A673 (cell line): ENCODE data around the gene LYPD8. TPM values are rescaled to one million over a fixed set of nuclear protein-coding genes. Genes with fewer than 3 reads are reported as not detected.

ENCODE experiments used
- BruUV-seq: library from RNA; stranded (reverse); fragments of 400-500 nt; replicated peaks from 2 replicates; lab custom pipeline; 2021; lab: Mats Ljungman, UMichigan
- CTCF ChIA-PET: fragments of 300-600 bp; sonication (Branson Sonifier 250); formaldehyde crosslinking; loops from one replicate; lab custom pipeline; 2022; ENCODE audit warnings: antibody characterized with exemption; lab: Charles Lee
- POLR2A ChIA-PET: fragments of 300-600 bp; sonication (Branson Sonifier 250); formaldehyde crosslinking; loops from one replicate; lab custom pipeline; 2022; ENCODE audit warnings: antibody characterized with exemption; ENCODE audit not compliant: low non-redundant PET; lab: Charles Lee
- DNase-seq: peaks from one replicate; pipeline ENCODE4 v3.0.0-alpha.2; 2015; ENCODE audit warnings: low spot score
- H3K27ac ChIP-seq: fragments of 200-600 bp; sonication (generic); 2 replicates; pipeline ENCODE4 v1.5.1; 2016; ENCODE audit warnings: mixed run types, low read depth, mild to moderate bottlenecking, mixed read lengths, antibody characterized with exemption, low read length; ENCODE audit not compliant: poor library complexity, severe bottlenecking
- H3K27me3 ChIP-seq: fragments of 200-600 bp; sonication (generic); replicated peaks from 2 replicates; pipeline ENCODE4 v1.6.1; 2017; ENCODE audit warnings: mixed run types, low read depth, mild to moderate bottlenecking, mixed read lengths, antibody characterized with exemption, low read length; ENCODE audit not compliant: insufficient read depth, poor library complexity
- H3K36me3 ChIP-seq: fragments of 200-600 bp; sonication (generic); 2 replicates; pipeline ENCODE4 v1.6.1; 2016; ENCODE audit warnings: mixed run types, mild to moderate bottlenecking, mixed read lengths, antibody characterized with exemption, low read length; ENCODE audit not compliant: insufficient read depth, poor library complexity, severe bottlenecking
- H3K4me1 ChIP-seq: fragments of 200-600 bp; sonication (generic); 2 replicates; pipeline ENCODE4 v1.6.1; 2017; ENCODE audit warnings: mixed run types, mild to moderate bottlenecking, mixed read lengths, antibody characterized with exemption, low read length; ENCODE audit not compliant: insufficient read depth, poor library complexity, severe bottlenecking
- H3K4me3 ChIP-seq: fragments of 200-600 bp; sonication (generic); 2 replicates; pipeline ENCODE4 v1.5.1; 2016; ENCODE audit warnings: low read depth, mixed run types, mild to moderate bottlenecking, mixed read lengths, low read length; ENCODE audit not compliant: poor library complexity, severe bottlenecking
- H3K9me3 ChIP-seq: fragments of 200-600 bp; sonication (generic); 2 replicates; pipeline ENCODE4 v1.6.1; 2016; ENCODE audit warnings: mixed run types, low read depth, mild to moderate bottlenecking, mixed read lengths, antibody characterized with exemption, low read length; ENCODE audit not compliant: poor library complexity, severe bottlenecking
- EZH2 ChIP-seq: fragments of 200-600 bp; sonication (generic); IDR thresholded peaks from 2 replicates; pipeline ENCODE4 v1.6.1; 2017; ENCODE audit warnings: borderline replicate concordance, low read depth, mild to moderate bottlenecking, mixed read lengths, antibody characterized with exemption, low read length; ENCODE audit not compliant: poor library complexity, severe bottlenecking
- intact Hi-C: fragments of 100-400 bp; cut with micrococcal nuclease; formaldehyde crosslinking; loops from one replicate; pipeline ENCODE4 v1.10.0; 2022; ENCODE audit not compliant: unreplicated experiment
- total RNA-seq: library from RNA; stranded (reverse); gene quantifications from 2 replicates; pipeline ENCODE4 v1.2.3, GENCODE V29; 2021
- TF ChIP-seq, protein P1 (sequence below): fragments of 300-800, 200-600 bp; sonication (generic); conservative IDR thresholded peaks from 2 replicates; pipeline ENCODE4 v1.5.1; 2017; ENCODE audit warnings: low read depth, mild to moderate bottlenecking, antibody characterized with exemption, low read length, moderate library complexity, mixed read lengths

LYPD8 gene
- total RNA-seq, 1 experiment from 2014 or later: not detected

DNA sequence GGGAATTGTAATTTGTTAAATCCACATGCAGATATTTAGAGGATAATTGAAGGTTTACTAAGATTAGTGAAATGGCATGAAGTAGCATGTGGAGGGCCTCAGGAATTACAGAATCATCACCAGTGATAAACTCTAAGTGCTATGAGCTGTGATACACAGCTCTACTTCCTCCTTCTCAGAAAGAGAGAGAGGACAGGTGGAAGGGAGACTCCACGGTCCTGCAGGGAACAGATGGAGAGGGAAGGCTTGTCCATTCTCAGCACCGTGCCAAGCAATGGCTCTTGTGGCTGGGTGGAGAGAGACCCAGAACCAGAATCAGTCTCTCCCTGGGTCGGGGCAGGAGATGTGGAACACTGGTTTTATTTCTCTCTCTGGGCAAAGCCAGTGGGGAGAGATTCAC is 27.8 kb upstream of the LYPD8 start:
- H3K9me3 ChIP-seq: no peaks in the 10 kb centered on the region
- TF ChIP-seq, protein P1, sequence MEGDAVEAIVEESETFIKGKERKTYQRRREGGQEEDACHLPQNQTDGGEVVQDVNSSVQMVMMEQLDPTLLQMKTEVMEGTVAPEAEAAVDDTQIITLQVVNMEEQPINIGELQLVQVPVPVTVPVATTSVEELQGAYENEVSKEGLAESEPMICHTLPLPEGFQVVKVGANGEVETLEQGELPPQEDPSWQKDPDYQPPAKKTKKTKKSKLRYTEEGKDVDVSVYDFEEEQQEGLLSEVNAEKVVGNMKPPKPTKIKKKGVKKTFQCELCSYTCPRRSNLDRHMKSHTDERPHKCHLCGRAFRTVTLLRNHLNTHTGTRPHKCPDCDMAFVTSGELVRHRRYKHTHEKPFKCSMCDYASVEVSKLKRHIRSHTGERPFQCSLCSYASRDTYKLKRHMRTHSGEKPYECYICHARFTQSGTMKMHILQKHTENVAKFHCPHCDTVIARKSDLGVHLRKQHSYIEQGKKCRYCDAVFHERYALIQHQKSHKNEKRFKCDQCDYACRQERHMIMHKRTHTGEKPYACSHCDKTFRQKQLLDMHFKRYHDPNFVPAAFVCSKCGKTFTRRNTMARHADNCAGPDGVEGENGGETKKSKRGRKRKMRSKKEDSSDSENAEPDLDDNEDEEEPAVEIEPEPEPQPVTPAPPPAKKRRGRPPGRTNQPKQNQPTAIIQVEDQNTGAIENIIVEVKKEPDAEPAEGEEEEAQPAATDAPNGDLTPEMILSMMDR: no peak
- no peak for TF ChIP-seq EZH2
- no peak for DNase-seq
- H3K27me3 ChIP-seq: no peaks in the 10 kb centered on the region
- no peak overlapping the region for H3K4me3 ChIP-seq
- intact Hi-C loops: no loop called here
- ChIA-PET CTCF (no interaction called here), POLR2A (no interaction called here)
- no peaks in the 10 kb centered on the region for H3K36me3 ChIP-seq
- H3K27ac ChIP-seq: no peak overlapping the region
- no TSS peak for BruUV-seq
- H3K4me1 ChIP-seq: no peaks in the 10 kb centered on the region

DNA sequence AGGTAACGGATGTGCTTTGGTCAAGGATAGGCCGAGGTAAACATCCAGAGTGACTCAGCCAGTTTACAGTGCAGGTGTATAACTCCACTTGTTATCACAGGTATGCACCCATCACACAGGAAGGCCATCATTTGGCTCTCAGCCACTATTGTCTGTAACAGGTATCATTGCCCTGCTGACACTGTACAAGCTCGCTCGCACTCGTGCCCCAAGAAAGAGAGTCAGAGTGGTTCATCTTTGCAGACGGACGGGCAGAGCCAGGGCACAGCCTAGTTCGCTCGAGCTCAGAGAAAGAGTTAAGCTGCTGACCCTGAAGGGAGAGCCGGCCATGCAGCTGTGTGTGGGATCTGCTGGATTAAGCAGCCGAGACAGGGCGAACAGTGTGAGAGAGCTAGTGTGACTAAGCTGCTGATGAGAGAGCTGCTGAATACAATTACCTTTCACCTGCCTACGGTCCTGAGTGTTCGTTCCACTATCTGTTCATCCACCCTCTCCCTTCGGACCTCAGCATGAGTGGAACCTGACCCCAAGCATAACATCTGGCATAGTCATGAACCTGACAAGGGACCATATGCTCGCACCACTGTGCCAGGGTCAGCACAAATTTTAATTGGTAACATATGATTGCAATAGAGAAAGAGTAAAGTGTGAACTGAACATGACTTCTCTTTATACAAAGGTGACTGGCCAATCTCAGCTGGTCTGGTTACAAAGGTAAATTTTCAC is 27.0 kb upstream of the LYPD8 start:
- ChIA-PET CTCF (no interaction called here), POLR2A (no interaction called here)
- no peaks in the 10 kb centered on the region for H3K4me1 ChIP-seq
- H3K27me3 ChIP-seq: no peaks in the 10 kb centered on the region
- H3K9me3 ChIP-seq: no peaks in the 10 kb centered on the region
- no peak for TF ChIP-seq EZH2
- TF ChIP-seq, protein P1: no peak
- intact Hi-C loops: no loop called here
- no TSS peak for BruUV-seq
- DNase-seq: no peak
- H3K36me3 ChIP-seq: no peaks in the 10 kb centered on the region
- no peak overlapping the region for H3K4me3 ChIP-seq
- no peak overlapping the region for H3K27ac ChIP-seq

DNA sequence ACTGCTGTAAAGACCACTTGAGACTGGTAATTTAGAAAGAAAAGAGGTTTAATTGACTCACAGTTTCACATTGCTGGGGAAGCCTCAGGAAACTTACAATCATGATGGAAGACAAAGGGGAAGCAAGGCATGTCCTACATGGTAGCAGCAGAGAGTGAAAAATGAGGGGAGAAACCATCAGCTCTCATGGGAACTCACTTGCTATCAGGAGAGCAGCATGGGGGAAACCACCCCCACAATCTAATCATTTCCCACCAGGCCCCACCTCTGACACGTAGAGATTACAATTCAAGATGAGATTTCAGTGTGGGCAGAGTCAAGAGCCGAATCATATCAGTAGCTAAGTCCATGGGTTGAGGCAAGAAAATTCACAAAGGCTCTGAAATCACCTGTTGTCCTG is 23.8 kb upstream of the LYPD8 start:
- DNase-seq: no peak
- intact Hi-C loops: no loop called here
- BruUV-seq: no TSS peak
- Histone ChIP-seq H3K36me3 (no peaks in the 10 kb centered on the region), H3K27ac (no peak overlapping the region), H3K4me1 (no peaks in the 10 kb centered on the region), H3K27me3 (no peaks in the 10 kb centered on the region), H3K4me3 (no peak overlapping the region), H3K9me3 (no peaks in the 10 kb centered on the region)
- POLR2A ChIA-PET: no interaction called here
- CTCF ChIA-PET: no interaction called here
- TF ChIP-seq EZH2: no peak
- TF ChIP-seq, protein P1: no peak
